K562 (cell line): ENCODE measurements around the gene ECSCR.

Source experiments
- FOS ChIP-seq: IDR thresholded peaks from 3 replicates; pipeline ENCODE4 v1.6.1; 2011; ENCODE audit not compliant: insufficient read length; ENCODE audit errors: extremely low read depth
- FOXK2 ChIP-seq, 2 experiments: fragments of 450-650 bp; IDR thresholded peaks in 1 of 2; conservative IDR thresholded peaks in 1 of 2; 2 replicates each; pipeline ENCODE4 v1.6.1; 2016; ENCODE audit warnings: low read depth in 2 of 2, mild to moderate bottlenecking in 1 of 2
- NELFE ChIP-seq: IDR thresholded peaks from 2 replicates; pipeline ENCODE4 v1.6.1; 2011; ENCODE audit warnings: mild to moderate bottlenecking; ENCODE audit not compliant: insufficient read depth, insufficient read length
- POLR2AphosphoS2 ChIP-seq: IDR thresholded peaks from 2 replicates; pipeline ENCODE4 v1.6.1; 2012; ENCODE audit warnings: low read length, improper control_type of control experiment
- POLR2AphosphoS5 ChIP-seq: IDR thresholded peaks from 2 replicates; pipeline ENCODE4 v1.6.1; 2011; ENCODE audit warnings: mild to moderate bottlenecking, low read depth, low read length, moderate library complexity; ENCODE audit not compliant: control insufficient read depth, insufficient read depth
- TF ChIP-seq, protein P1 (sequence below), 3 experiments: IDR thresholded peaks in 2 of 3; conservative IDR thresholded peaks in 1 of 3; 2 replicates each; pipeline ENCODE4 v1.5.1; 2011 to 2012; ENCODE audit warnings: low read length in 3 of 3, mild to moderate bottlenecking in 3 of 3, control low read depth in 2 of 3, improper control_type of control experiment in 1 of 3, inconsistent platforms in 1 of 3, low read depth in 1 of 3, mixed read lengths in 1 of 3, moderate library complexity in 1 of 3; ENCODE audit not compliant: insufficient read depth in 2 of 3

GRCh38 chr5:139408191-139408590 is 54.4 kb downstream of the ECSCR start:
- TF ChIP-seq POLR2AphosphoS5 (no peak), NELFE (no peak), FOXK2 (conservative IDR thresholded peaks at IDR 0.05 in 1 of 2, IDR thresholded peaks at IDR 0.05 in 1 of 2; ENCODE audit: low read depth in 2 of 2) (no peak), FOS (no peak), POLR2AphosphoS2 (no peak)
- TF ChIP-seq, protein P1, sequence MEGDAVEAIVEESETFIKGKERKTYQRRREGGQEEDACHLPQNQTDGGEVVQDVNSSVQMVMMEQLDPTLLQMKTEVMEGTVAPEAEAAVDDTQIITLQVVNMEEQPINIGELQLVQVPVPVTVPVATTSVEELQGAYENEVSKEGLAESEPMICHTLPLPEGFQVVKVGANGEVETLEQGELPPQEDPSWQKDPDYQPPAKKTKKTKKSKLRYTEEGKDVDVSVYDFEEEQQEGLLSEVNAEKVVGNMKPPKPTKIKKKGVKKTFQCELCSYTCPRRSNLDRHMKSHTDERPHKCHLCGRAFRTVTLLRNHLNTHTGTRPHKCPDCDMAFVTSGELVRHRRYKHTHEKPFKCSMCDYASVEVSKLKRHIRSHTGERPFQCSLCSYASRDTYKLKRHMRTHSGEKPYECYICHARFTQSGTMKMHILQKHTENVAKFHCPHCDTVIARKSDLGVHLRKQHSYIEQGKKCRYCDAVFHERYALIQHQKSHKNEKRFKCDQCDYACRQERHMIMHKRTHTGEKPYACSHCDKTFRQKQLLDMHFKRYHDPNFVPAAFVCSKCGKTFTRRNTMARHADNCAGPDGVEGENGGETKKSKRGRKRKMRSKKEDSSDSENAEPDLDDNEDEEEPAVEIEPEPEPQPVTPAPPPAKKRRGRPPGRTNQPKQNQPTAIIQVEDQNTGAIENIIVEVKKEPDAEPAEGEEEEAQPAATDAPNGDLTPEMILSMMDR (IDR thresholded peaks at IDR 0.05 in 2 of 3, conservative IDR thresholded peaks at IDR 0.05 in 1 of 3; ENCODE audit: insufficient read depth in 2 of 3, low read depth in 1 of 3, low read length in 3 of 3), result no peak
